ENCODE data around the gene SPPL2A. TPM values are rescaled to one million over a fixed set of nuclear protein-coding genes. Genes with fewer than 3 reads are reported as not detected.

Gene SPPL2A
- polyA plus RNA-seq, 1 of the 3 experiments (the other 2 are of a cell fraction) = 21.6 TPM

DNA sequence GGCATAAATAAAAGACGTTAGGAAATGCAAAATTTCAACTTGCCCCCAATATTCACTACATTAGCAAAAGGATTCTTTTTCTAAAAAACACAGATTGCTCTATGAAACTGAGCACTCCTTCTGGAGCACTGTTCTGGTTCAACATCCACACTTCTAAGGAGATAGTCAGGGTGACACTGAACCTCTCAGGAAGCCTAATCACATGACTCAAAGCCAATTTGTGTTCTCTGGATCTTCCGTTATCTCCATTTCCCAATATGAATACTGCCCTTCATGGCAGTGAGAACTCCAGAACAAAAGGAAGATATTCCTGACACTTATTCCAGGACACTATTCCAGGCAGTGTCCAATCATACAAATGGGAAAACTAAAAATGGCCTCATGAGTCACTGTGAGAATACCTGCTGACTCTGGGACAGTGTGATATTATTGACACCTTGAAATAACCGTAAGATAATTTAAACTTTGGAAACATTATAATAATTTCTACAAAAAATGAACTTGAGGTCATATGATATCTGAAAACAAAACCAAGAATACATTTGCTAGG is 57.6 kb downstream of the SPPL2A start:
- H4K20me1 ChIP-seq (ENCODE audit: insufficient read depth) = no peaks in the 10 kb centered on the region
- no peaks in the 10 kb centered on the region for H3K9me3 ChIP-seq
- TF ChIP-seq, protein P1, sequence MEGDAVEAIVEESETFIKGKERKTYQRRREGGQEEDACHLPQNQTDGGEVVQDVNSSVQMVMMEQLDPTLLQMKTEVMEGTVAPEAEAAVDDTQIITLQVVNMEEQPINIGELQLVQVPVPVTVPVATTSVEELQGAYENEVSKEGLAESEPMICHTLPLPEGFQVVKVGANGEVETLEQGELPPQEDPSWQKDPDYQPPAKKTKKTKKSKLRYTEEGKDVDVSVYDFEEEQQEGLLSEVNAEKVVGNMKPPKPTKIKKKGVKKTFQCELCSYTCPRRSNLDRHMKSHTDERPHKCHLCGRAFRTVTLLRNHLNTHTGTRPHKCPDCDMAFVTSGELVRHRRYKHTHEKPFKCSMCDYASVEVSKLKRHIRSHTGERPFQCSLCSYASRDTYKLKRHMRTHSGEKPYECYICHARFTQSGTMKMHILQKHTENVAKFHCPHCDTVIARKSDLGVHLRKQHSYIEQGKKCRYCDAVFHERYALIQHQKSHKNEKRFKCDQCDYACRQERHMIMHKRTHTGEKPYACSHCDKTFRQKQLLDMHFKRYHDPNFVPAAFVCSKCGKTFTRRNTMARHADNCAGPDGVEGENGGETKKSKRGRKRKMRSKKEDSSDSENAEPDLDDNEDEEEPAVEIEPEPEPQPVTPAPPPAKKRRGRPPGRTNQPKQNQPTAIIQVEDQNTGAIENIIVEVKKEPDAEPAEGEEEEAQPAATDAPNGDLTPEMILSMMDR (IDR thresholded peaks at IDR 0.05) = no peak
- TF ChIP-seq GATA2 (CRISPR knock-in tag; IDR thresholded peaks at IDR 0.05) = no peak
- TF ChIP-seq, protein P2, sequence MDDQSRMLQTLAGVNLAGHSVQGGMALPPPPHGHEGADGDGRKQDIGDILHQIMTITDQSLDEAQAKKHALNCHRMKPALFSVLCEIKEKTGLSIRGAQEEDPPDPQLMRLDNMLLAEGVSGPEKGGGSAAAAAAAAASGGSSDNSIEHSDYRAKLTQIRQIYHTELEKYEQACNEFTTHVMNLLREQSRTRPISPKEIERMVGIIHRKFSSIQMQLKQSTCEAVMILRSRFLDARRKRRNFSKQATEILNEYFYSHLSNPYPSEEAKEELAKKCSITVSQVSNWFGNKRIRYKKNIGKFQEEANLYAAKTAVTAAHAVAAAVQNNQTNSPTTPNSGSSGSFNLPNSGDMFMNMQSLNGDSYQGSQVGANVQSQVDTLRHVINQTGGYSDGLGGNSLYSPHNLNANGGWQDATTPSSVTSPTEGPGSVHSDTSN (IDR thresholded peaks at IDR 0.05) = no peak
- no peak for TF ChIP-seq NFIC (IDR thresholded peaks at IDR 0.05; ENCODE audit: borderline replicate concordance)
- TF ChIP-seq, protein P3, sequence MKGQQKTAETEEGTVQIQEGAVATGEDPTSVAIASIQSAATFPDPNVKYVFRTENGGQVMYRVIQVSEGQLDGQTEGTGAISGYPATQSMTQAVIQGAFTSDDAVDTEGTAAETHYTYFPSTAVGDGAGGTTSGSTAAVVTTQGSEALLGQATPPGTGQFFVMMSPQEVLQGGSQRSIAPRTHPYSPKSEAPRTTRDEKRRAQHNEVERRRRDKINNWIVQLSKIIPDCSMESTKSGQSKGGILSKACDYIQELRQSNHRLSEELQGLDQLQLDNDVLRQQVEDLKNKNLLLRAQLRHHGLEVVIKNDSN (IDR thresholded peaks at IDR 0.05; ENCODE audit: borderline replicate concordance, low read depth) = no peak
- no peak for TF ChIP-seq NRF1 (IDR thresholded peaks at IDR 0.05; ENCODE audit: low read depth, low read length)
- TF ChIP-seq RXRA (IDR thresholded peaks at IDR 0.05; ENCODE audit: borderline replicate concordance, low read depth) = no peak
- TF ChIP-seq EP300 (IDR thresholded peaks at IDR 0.05; ENCODE audit: borderline replicate concordance in 1 of 2, low read depth in 1 of 2, low read length in 1 of 2) = no peak
- no peak for TF ChIP-seq MEF2A (IDR thresholded peaks at IDR 0.05; ENCODE audit: borderline replicate concordance, low read depth)
- no peak for TF ChIP-seq GABPA (IDR thresholded peaks at IDR 0.05; ENCODE audit: low read depth)
- TF ChIP-seq RAD21 (IDR thresholded peaks at IDR 0.05; ENCODE audit: low read length) = no peak
- TF ChIP-seq POLR2AphosphoS5 (IDR thresholded peaks at IDR 0.05; ENCODE audit: low read depth, low read length) = no peak
- no peak for TF ChIP-seq TEAD4 (IDR thresholded peaks at IDR 0.05; ENCODE audit: borderline replicate concordance, insufficient read depth)
- TF ChIP-seq FOXM1 (IDR thresholded peaks at IDR 0.05; ENCODE audit: low read depth) = no peak
- TF ChIP-seq YY1 (IDR thresholded peaks at IDR 0.05; ENCODE audit: low read depth) = no peak
- no peak for TF ChIP-seq ELF1 (IDR thresholded peaks at IDR 0.05)
- TF ChIP-seq JUND (IDR thresholded peaks at IDR 0.05) = no peak
- TF ChIP-seq FOSL2 (IDR thresholded peaks at IDR 0.05; ENCODE audit: borderline replicate concordance, low read depth) = no peak
- TF ChIP-seq, protein P4, sequence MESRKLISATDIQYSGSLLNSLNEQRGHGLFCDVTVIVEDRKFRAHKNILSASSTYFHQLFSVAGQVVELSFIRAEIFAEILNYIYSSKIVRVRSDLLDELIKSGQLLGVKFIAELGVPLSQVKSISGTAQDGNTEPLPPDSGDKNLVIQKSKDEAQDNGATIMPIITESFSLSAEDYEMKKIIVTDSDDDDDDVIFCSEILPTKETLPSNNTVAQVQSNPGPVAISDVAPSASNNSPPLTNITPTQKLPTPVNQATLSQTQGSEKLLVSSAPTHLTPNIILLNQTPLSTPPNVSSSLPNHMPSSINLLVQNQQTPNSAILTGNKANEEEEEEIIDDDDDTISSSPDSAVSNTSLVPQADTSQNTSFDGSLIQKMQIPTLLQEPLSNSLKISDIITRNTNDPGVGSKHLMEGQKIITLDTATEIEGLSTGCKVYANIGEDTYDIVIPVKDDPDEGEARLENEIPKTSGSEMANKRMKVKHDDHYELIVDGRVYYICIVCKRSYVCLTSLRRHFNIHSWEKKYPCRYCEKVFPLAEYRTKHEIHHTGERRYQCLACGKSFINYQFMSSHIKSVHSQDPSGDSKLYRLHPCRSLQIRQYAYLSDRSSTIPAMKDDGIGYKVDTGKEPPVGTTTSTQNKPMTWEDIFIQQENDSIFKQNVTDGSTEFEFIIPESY (IDR thresholded peaks at IDR 0.05; ENCODE audit: borderline replicate concordance, low read depth) = no peak
- TF ChIP-seq CHD2 (IDR thresholded peaks at IDR 0.05; ENCODE audit: low read length, partially characterized antibody) = no peak
- no peak overlapping the region for H3K9ac ChIP-seq
- no peak overlapping the region for H3K4me3 ChIP-seq (ENCODE audit: low read depth in 2 of 2, low read length in 1 of 2)
- H3K4me2 ChIP-seq = no peak overlapping the region
- H3K36me3 ChIP-seq (replicated peaks in 1 of 2; ENCODE audit: control insufficient read depth in 1 of 2, insufficient read depth in 2 of 2, low read length in 1 of 2) = peaks cover 3 to 14% of the 10 kb centered on the region in 2 experiments
- WGBS (ENCODE audit: low lambda C conversion rate) = 92% methylated on average over 3 of the region's 3 CpGs
- no peak overlapping the region for H2AFZ ChIP-seq (ENCODE audit: low read depth)
- H3K4me1 ChIP-seq (ENCODE audit: control insufficient read depth in 1 of 2, insufficient read depth in 2 of 2, low read depth in 1 of 2, low read length in 1 of 2) = no peaks in the 10 kb centered on the region
- H3F3A ChIP-seq (replicated peaks; ENCODE audit: insufficient read depth) = no peaks in the 10 kb centered on the region
- H3K79me2 ChIP-seq (ENCODE audit: insufficient read depth) = no peaks in the 10 kb centered on the region
- no peaks in the 10 kb centered on the region for H3K9me2 ChIP-seq
- H3K27ac ChIP-seq (ENCODE audit: low read depth in 2 of 2, low read length in 1 of 2) = no peak overlapping the region
- DNase-seq = no peak
- CTCF ChIA-PET = no interaction called here
- POLR2A ChIA-PET = no interaction called here
- H3K27me3 ChIP-seq (ENCODE audit: insufficient read depth) = no peaks in the 10 kb centered on the region

All from SK-N-SH (cell line).